WTC11 (cell line): ENCODE data around the gene CCDC137.
A peak's percentile ranks its signal among the peaks of the same experiment; 100 is the strongest.

Experiments
- CBFB ChIP-seq: sonication (generic); formaldehyde crosslinking; IDR thresholded peaks from 2 replicates; pipeline ENCODE4 v1.8.1; 2022; ENCODE audit warnings: mild to moderate bottlenecking, low read depth, missing genetic modification reagents
- ESRRA ChIP-seq: sonication (generic); formaldehyde crosslinking; IDR thresholded peaks from 2 replicates; pipeline ENCODE4 v1.8.1; 2022; ENCODE audit warnings: mild to moderate bottlenecking, missing genetic modification reagents, borderline replicate concordance
- JUN ChIP-seq: sonication (generic); formaldehyde crosslinking; IDR thresholded peaks from 2 replicates; pipeline ENCODE4 v1.8.0; 2023; ENCODE audit warnings: mild to moderate bottlenecking, missing genetic modification reagents
- TEAD4 ChIP-seq: sonication (generic); formaldehyde crosslinking; IDR thresholded peaks from 2 replicates; pipeline ENCODE4 v1.8.0; 2022; ENCODE audit warnings: mild to moderate bottlenecking, missing genetic modification reagents
- ZNF671 ChIP-seq: fragments of 250-450 bp; sonication (Bioruptor Pico); IDR thresholded peaks from 2 replicates; pipeline ENCODE4 v1.8.0; 2021; ENCODE audit warnings: mild to moderate bottlenecking
- TF ChIP-seq, protein P1 (sequence below): sonication (generic); formaldehyde crosslinking; IDR thresholded peaks from 2 replicates; pipeline ENCODE4 v1.8.1; 2023; ENCODE audit warnings: mild to moderate bottlenecking, missing genetic modification reagents, moderate library complexity
- TF ChIP-seq, protein P2 (sequence below): fragments of 200-600 bp; IDR thresholded peaks from 2 replicates; pipeline ENCODE4 v1.8.0; 2022; ENCODE audit warnings: antibody characterized with exemption
- TF ChIP-seq, protein P3 (sequence below): sonication (generic); formaldehyde crosslinking; IDR thresholded peaks from 2 replicates; pipeline ENCODE4 v1.8.1; 2023; ENCODE audit warnings: mild to moderate bottlenecking, missing genetic modification reagents, moderate library complexity
- TF ChIP-seq, protein P4 (sequence below): fragments of 250-450 bp; sonication (Bioruptor Pico); IDR thresholded peaks from 2 replicates; pipeline ENCODE4 v1.9.0; 2021; ENCODE audit warnings: mild to moderate bottlenecking

DNA sequence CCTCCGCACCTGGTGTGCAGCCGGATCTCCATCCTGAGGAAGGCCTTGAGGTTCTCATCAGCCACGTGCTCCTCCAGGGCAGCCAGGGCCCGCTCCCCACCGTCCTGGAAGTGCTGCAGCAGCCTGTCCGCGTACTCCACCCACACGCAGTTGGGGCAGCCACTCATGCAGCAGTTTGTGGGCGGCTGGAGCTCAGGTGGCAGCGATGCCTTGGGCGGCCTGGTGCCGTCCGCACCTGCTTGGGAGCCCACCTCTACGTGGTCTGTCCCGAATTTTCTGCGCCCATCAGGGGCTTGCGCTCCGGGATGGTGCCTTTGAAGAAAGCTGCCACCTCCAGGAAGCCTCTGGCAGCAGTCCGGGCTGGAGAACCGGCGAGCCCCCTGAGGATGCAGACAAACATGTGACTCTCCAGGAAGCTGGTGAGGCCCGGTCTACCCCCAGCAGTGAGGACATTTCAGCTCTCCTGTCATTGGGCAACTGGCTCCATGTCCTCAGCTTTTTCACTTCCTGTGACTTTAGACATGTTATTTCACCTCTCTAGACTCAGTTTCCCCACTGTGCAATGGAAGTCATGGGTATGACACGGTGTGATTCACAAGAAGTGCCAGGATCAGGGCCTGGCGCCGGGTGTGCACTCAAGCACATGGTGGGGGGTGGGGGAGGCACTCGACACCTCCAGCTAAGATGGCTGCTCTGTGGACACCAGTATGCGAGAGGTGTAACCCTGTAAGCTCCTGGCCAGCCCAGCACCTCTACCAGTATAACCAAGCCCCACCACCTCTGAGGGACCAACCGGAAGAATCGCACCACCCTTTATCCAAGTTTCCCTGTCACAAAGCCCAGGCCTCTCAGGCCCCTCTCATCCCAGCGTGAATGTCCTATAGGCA, 1.1 kb upstream of the CCDC137 start:
- TF ChIP-seq, protein P1, sequence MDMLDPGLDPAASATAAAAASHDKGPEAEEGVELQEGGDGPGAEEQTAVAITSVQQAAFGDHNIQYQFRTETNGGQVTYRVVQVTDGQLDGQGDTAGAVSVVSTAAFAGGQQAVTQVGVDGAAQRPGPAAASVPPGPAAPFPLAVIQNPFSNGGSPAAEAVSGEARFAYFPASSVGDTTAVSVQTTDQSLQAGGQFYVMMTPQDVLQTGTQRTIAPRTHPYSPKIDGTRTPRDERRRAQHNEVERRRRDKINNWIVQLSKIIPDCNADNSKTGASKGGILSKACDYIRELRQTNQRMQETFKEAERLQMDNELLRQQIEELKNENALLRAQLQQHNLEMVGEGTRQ (CRISPR knock-in tag) = no peak
- no peak for TF ChIP-seq JUN (CRISPR knock-in tag)
- TF ChIP-seq, protein P2, sequence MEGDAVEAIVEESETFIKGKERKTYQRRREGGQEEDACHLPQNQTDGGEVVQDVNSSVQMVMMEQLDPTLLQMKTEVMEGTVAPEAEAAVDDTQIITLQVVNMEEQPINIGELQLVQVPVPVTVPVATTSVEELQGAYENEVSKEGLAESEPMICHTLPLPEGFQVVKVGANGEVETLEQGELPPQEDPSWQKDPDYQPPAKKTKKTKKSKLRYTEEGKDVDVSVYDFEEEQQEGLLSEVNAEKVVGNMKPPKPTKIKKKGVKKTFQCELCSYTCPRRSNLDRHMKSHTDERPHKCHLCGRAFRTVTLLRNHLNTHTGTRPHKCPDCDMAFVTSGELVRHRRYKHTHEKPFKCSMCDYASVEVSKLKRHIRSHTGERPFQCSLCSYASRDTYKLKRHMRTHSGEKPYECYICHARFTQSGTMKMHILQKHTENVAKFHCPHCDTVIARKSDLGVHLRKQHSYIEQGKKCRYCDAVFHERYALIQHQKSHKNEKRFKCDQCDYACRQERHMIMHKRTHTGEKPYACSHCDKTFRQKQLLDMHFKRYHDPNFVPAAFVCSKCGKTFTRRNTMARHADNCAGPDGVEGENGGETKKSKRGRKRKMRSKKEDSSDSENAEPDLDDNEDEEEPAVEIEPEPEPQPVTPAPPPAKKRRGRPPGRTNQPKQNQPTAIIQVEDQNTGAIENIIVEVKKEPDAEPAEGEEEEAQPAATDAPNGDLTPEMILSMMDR = no peak
- TF ChIP-seq, protein P3, sequence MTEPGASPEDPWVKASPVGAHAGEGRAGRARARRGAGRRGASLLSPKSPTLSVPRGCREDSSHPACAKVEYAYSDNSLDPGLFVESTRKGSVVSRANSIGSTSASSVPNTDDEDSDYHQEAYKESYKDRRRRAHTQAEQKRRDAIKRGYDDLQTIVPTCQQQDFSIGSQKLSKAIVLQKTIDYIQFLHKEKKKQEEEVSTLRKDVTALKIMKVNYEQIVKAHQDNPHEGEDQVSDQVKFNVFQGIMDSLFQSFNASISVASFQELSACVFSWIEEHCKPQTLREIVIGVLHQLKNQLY (CRISPR knock-in tag) = no peak
- peak; percentile 65; the same call in 1 of the 2 replicates for TF ChIP-seq TEAD4 (CRISPR knock-in tag)
- no peak for TF ChIP-seq ZNF671 (CRISPR knock-in tag)
- no peak for TF ChIP-seq CBFB (CRISPR knock-in tag)
- TF ChIP-seq, protein P4, sequence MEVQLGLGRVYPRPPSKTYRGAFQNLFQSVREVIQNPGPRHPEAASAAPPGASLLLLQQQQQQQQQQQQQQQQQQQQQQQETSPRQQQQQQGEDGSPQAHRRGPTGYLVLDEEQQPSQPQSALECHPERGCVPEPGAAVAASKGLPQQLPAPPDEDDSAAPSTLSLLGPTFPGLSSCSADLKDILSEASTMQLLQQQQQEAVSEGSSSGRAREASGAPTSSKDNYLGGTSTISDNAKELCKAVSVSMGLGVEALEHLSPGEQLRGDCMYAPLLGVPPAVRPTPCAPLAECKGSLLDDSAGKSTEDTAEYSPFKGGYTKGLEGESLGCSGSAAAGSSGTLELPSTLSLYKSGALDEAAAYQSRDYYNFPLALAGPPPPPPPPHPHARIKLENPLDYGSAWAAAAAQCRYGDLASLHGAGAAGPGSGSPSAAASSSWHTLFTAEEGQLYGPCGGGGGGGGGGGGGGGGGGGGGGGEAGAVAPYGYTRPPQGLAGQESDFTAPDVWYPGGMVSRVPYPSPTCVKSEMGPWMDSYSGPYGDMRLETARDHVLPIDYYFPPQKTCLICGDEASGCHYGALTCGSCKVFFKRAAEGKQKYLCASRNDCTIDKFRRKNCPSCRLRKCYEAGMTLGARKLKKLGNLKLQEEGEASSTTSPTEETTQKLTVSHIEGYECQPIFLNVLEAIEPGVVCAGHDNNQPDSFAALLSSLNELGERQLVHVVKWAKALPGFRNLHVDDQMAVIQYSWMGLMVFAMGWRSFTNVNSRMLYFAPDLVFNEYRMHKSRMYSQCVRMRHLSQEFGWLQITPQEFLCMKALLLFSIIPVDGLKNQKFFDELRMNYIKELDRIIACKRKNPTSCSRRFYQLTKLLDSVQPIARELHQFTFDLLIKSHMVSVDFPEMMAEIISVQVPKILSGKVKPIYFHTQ (CRISPR knock-in tag) = no peak
- TF ChIP-seq ESRRA (CRISPR knock-in tag) = no peak
